K562 (cell line): Measurements from ENCODE around the gene RBM19. TPM values are rescaled to one million over a fixed set of nuclear protein-coding genes. Genes with fewer than 3 reads are reported as not detected.

Experiments used
- ATAC-seq: fragments of 200-7000 bp; cut with Tn5 transposase; 3 replicates; pipeline ENCODE4 v1.9.1; 2020; ENCODE audit warnings: moderate library complexity
- BruUV-seq: library from RNA; stranded (reverse); fragments of 400-500 nt; replicated peaks from 2 replicates; lab custom pipeline; 2021; lab: Mats Ljungman, UMichigan
- CTCF ChIA-PET: fragments of 300-600 bp; formaldehyde crosslinking; extraction: SDS; loops from one replicate; lab custom pipeline; 2021; ENCODE audit warnings: low intra/inter-chr PET ratio; lab: Yijun Ruan, JAX
- POLR2A ChIA-PET: fragments of 300-600, 350-650 bp; sonication (Branson Sonifier 250); formaldehyde crosslinking; extraction: SDS; loops from one replicate; lab custom pipeline; 2021; ENCODE audit warnings: antibody characterized with exemption, inconsistent platforms; lab: Yijun Ruan, JAX
- DNase-seq, 4 experiments: peaks; one replicate each; pipeline versions ENCODE4 v3.0.0 to v3.0.0-alpha.2; 2011 to 2018; ENCODE audit warnings: low spot score in 3 of 4, mixed read lengths in 3 of 4; ENCODE audit errors: extremely low read depth in 1 of 4
- FAIRE-seq: peaks from 2 replicates; lab custom pipeline; 2011; peaks lifted over from hg19 to GRCh38; lab: Jason Lieb, UNC
- H2AFZ ChIP-seq: 2 replicates; pipeline ENCODE4 v1.6.0; 2011; ENCODE audit warnings: low read depth, low read length, control low read depth, inconsistent platforms
- H3K27ac ChIP-seq: fragments of 200-600 bp; 3 replicates; pipeline ENCODE4 v1.8.0; 2011; ENCODE audit warnings: low read depth, mild to moderate bottlenecking, control low read depth, inconsistent platforms, low read length, moderate library complexity, mixed read lengths; ENCODE audit errors: extremely low read depth
- H3K27me3 ChIP-seq, 2 experiments: fragments of 300-600 bp in 1 of 2; 2 replicates in 1 of 2; 3 replicates in 1 of 2; pipeline versions ENCODE4 v1.6.0 to v1.8.0; 2011; ENCODE audit warnings: inconsistent platforms in 2 of 2, low read length in 2 of 2, mild to moderate bottlenecking in 1 of 2, mixed read lengths in 1 of 2, moderate library complexity in 1 of 2; ENCODE audit not compliant: control insufficient read depth in 2 of 2, insufficient read depth in 2 of 2
- H3K36me3 ChIP-seq: fragments of 300-600 bp; 3 replicates; pipeline ENCODE4 v1.8.0; 2011; ENCODE audit warnings: mild to moderate bottlenecking, low read length, inconsistent platforms; ENCODE audit not compliant: control insufficient read depth, insufficient read depth
- H3K4me1 ChIP-seq, 2 experiments: fragments of 200-600 bp in 1 of 2; replicated peaks in 1 of 2; 2 replicates in 1 of 2; 3 replicates in 1 of 2; pipeline versions ENCODE4 v1.5.1 to v1.8.0; 2011; ENCODE audit warnings: inconsistent platforms in 2 of 2, low read length in 2 of 2, mild to moderate bottlenecking in 1 of 2, mixed read lengths in 1 of 2, moderate library complexity in 1 of 2; ENCODE audit not compliant: control insufficient read depth in 2 of 2, insufficient read depth in 2 of 2
- H3K4me2 ChIP-seq: 2 replicates; pipeline ENCODE4 v1.6.1; 2011; ENCODE audit warnings: low read length, control low read depth, inconsistent platforms, mixed read lengths; ENCODE audit not compliant: insufficient read depth
- H3K4me3 ChIP-seq: fragments of 200-600 bp; sonication (generic), shearing (Covaris generic); 2 replicates; pipeline ENCODE4 v1.5.1; 2016; ENCODE audit warnings: control low read depth, inconsistent platforms
- H3K79me2 ChIP-seq: fragments of 200-600 bp; 3 replicates; pipeline ENCODE4 v1.8.0; 2011; ENCODE audit warnings: low read length, inconsistent platforms; ENCODE audit not compliant: control insufficient read depth, insufficient read depth
- H3K9ac ChIP-seq, 2 experiments: 2 replicates each; pipeline versions ENCODE4 v1.6.0 to v1.6.1; 2011; ENCODE audit warnings: low read depth in 2 of 2, low read length in 2 of 2, control low read depth in 1 of 2, inconsistent platforms in 1 of 2, mild to moderate bottlenecking in 1 of 2, mixed read lengths in 1 of 2; ENCODE audit not compliant: insufficient read depth in 1 of 2
- H3K9me1 ChIP-seq: one replicate; pipeline ENCODE4 v1.6.0; 2011; ENCODE audit warnings: inconsistent platforms, mild to moderate bottlenecking, low read length, moderate library complexity; ENCODE audit not compliant: control insufficient read depth, insufficient read depth
- H3K9me3 ChIP-seq: replicated peaks from 2 replicates; pipeline ENCODE4 v1.5.1; 2011; ENCODE audit warnings: low read depth, low read length, inconsistent platforms; ENCODE audit not compliant: control insufficient read depth, insufficient read depth
- H4K20me1 ChIP-seq: replicated peaks from 2 replicates; pipeline ENCODE4 v1.6.1; 2011; ENCODE audit warnings: low read length, inconsistent platforms, mixed read lengths; ENCODE audit not compliant: control insufficient read depth, insufficient read depth
- FOXA1 ChIP-seq: fragments of 450-650 bp; IDR thresholded peaks from 2 replicates; pipeline ENCODE4 v1.6.1; 2016; ENCODE audit warnings: mild to moderate bottlenecking, borderline replicate concordance
- GTF3C2 ChIP-seq: IDR thresholded peaks from 3 replicates; pipeline ENCODE4 v1.6.1; 2011; ENCODE audit warnings: borderline replicate concordance, mild to moderate bottlenecking, moderate library complexity; ENCODE audit not compliant: insufficient read length; ENCODE audit errors: extremely low read depth
- MAX ChIP-seq: sonication (generic); formaldehyde crosslinking; IDR thresholded peaks from 2 replicates; pipeline ENCODE4 v1.9.0; 2022; ENCODE audit warnings: mild to moderate bottlenecking, missing genetic modification reagents
- MITF ChIP-seq: IDR thresholded peaks from 2 replicates; pipeline ENCODE4 v1.6.1; 2014; ENCODE audit warnings: antibody characterized with exemption
- MYC ChIP-seq, 2 experiments: fragments of 250-450 bp in 1 of 2; sonication (Bioruptor Pico) in 1 of 2; IDR thresholded peaks; 2 replicates each; pipeline versions ENCODE4 v1.5.1 to v1.6.1; 2012 to 2021; ENCODE audit warnings: low read depth in 2 of 2, borderline replicate concordance in 1 of 2, improper control_type of control experiment in 1 of 2, low read length in 1 of 2, mild to moderate bottlenecking in 1 of 2, moderate library complexity in 1 of 2
- NFYB ChIP-seq: IDR thresholded peaks from 2 replicates; pipeline ENCODE4 v1.6.1; 2011; ENCODE audit warnings: mild to moderate bottlenecking, moderate library complexity; ENCODE audit not compliant: insufficient read length; ENCODE audit errors: extremely low read depth
- PHF20 ChIP-seq: fragments of 450-650 bp; IDR thresholded peaks from 2 replicates; pipeline ENCODE4 v1.6.1; 2018; ENCODE audit not compliant: partially characterized antibody
- PRPF4 ChIP-seq: fragments of 200-400 bp; formaldehyde crosslinking; IDR thresholded peaks from one replicate; pipeline ENCODE4 v1.6.1; 2017; ENCODE audit warnings: low read length, low read depth, mild to moderate bottlenecking; ENCODE audit not compliant: insufficient read depth, poor library complexity, severe bottlenecking
- SMC3 ChIP-seq: conservative IDR thresholded peaks from 2 replicates; pipeline ENCODE4 v1.6.1; 2011; ENCODE audit warnings: low read depth, low read length, improper control_type of control experiment; ENCODE audit not compliant: insufficient read depth
- ZNF24 ChIP-seq: fragments of 450-650 bp; IDR thresholded peaks from 2 replicates; pipeline ENCODE4 v1.6.1; 2016
- ZNF696 ChIP-seq: fragments of 250-450 bp; sonication (Bioruptor Pico); conservative IDR thresholded peaks from 2 replicates; pipeline ENCODE4 v1.4.0; 2020; ENCODE audit warnings: mild to moderate bottlenecking, moderate library complexity
- WGBS: fragments of 100-300 bp; shearing (Covaris generic); methylation state at CpG from one replicate; pipeline ENCODE4 v1.1.6; 2016; ENCODE audit warnings: low coverage, mixed read lengths; ENCODE audit not compliant: insufficient coverage; ENCODE audit errors: missing lambda C conversion rate; 5-methylcytosine and 5-hydroxymethylcytosine counted together
- in situ Hi-C: fragments of 300-500 bp; cut with MboI; formaldehyde crosslinking; loops from 4 replicates; pipeline ENCODE4 v1.15.0; 2018; ENCODE audit warnings: inconsistent platforms, mixed read lengths
- intact Hi-C: fragments of 100-400 bp; cut with micrococcal nuclease; formaldehyde crosslinking; loops from 2 replicates; pipeline ENCODE4 v1.14.2; 2022
- polyA plus RNA-seq, 8 experiments: library from polyadenylated mRNA; depleted of rRNA in 4 of 8; stranded (reverse) in 5 of 8; unstranded in 3 of 8; fragments of >200 nt; fragmentation: Nextera tagmentation in 2 of 8; fragmentation: Illumina TruSeq in 1 of 8; extraction: Ambion mirVana in 2 of 8; extraction: Trizol in 1 of 8; gene quantifications; 2 replicates each; pipeline versions ENCODE4 v1.2.1 to v1.2.3, GENCODE V29; 2011 to 2014; ENCODE audit warnings: inconsistent platforms in 1 of 8, missing spikeins in 1 of 8
- total RNA-seq, 7 experiments: library from RNA; depleted of rRNA in 6 of 7; stranded (reverse); fragments of >200 nt in 6 of 7; fragmentation: Illumina TruSeq in 2 of 7; extraction: Trizol in 2 of 7; gene quantifications; 2 replicates each; pipeline versions ENCODE4 v1.2.1 to v1.2.3, GENCODE V29; 2011 to 2021; ENCODE audit warnings: low replicate concordance in 1 of 7
- TF ChIP-seq, protein P1 (sequence below), 3 experiments: IDR thresholded peaks in 2 of 3; conservative IDR thresholded peaks in 1 of 3; 2 replicates each; pipeline ENCODE4 v1.5.1; 2011 to 2012; ENCODE audit warnings: low read length in 3 of 3, mild to moderate bottlenecking in 3 of 3, control low read depth in 2 of 3, improper control_type of control experiment in 1 of 3, inconsistent platforms in 1 of 3, low read depth in 1 of 3, mixed read lengths in 1 of 3, moderate library complexity in 1 of 3; ENCODE audit not compliant: insufficient read depth in 2 of 3

Gene RBM19
- total and polyA plus RNA-seq, 9 of the 15 experiments (the other 6 are each of a cell fraction or from before 2014, with no cell fraction given) = 16.0 to 58.4 (median 37.9) TPM

DNA sequence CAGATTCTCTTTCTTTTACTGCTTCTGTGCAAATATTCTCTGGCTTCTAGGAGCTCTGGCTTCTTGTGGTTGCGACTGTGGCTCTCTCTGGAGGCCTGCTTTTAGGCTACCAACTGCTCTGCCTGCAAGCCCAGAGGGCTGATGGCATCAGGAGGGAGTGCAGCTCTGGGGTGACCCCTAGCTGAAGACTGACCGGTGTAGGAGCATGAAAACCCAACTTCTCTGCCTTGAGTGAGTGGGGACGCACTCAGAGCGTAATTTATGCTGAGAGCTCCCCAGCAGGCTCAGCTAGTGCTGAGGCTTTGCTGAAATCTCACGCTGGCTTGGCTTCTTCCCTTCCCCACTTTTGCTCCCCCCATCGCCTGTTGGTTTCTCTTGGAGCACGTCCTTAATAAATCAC lies 29.9 kb upstream of the RBM19 start (continued):
- TF ChIP-seq, protein P1, sequence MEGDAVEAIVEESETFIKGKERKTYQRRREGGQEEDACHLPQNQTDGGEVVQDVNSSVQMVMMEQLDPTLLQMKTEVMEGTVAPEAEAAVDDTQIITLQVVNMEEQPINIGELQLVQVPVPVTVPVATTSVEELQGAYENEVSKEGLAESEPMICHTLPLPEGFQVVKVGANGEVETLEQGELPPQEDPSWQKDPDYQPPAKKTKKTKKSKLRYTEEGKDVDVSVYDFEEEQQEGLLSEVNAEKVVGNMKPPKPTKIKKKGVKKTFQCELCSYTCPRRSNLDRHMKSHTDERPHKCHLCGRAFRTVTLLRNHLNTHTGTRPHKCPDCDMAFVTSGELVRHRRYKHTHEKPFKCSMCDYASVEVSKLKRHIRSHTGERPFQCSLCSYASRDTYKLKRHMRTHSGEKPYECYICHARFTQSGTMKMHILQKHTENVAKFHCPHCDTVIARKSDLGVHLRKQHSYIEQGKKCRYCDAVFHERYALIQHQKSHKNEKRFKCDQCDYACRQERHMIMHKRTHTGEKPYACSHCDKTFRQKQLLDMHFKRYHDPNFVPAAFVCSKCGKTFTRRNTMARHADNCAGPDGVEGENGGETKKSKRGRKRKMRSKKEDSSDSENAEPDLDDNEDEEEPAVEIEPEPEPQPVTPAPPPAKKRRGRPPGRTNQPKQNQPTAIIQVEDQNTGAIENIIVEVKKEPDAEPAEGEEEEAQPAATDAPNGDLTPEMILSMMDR (IDR thresholded peaks at IDR 0.05 in 2 of 3, conservative IDR thresholded peaks at IDR 0.05 in 1 of 3; ENCODE audit: insufficient read depth in 2 of 3, low read depth in 1 of 3, low read length in 3 of 3) = peak in 2 of 3 experiments; percentile 37 to 42; a peak in 2 of 6 replicates
- TF ChIP-seq MITF (no peak), MAX (CRISPR knock-in tag) (no peak), PHF20 (no peak), NFYB (no peak)

DNA sequence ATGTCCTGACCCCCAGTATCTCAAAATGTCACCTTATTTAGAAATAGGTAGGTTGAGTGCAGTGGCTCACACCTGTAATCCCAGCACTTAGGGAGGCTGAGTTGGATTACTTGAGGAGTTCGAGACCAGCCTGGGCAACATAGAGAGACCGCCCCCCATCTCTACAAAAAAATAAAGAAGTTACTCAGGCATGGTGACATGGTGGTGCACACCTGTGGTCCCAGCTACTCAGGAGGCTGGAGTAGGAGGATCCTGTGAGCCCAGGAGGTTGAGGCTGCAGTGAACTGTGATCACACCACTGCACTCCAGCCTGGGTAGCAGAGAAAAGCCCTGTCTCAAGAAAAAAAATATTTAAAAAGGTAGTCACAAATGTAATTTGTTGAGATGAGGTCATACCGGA lies 27.9 kb upstream of the RBM19 start:
- H3K79me2 ChIP-seq = no peaks in the 10 kb centered on the region
- no peaks in the 10 kb centered on the region; the same call in 1 of the 2 replicates for H4K20me1 ChIP-seq
- peaks cover 0 to 15% of the 10 kb centered on the region in 2 experiments; a peak in 2 of 5 replicates for H3K27me3 ChIP-seq
- ATAC-seq (no peak), FAIRE-seq (no peak), DNase-seq (no peak)
- H3K36me3 ChIP-seq = no peaks in the 10 kb centered on the region
- no peak for TF ChIP-seq ZNF24
- no peak for TF ChIP-seq ZNF696
- no peak for TF ChIP-seq MYC (IDR thresholded peaks at IDR 0.05; ENCODE audit: low read depth, low read length)
- TF ChIP-seq MYC (CRISPR knock-in tag; IDR thresholded peaks at IDR 0.05; ENCODE audit: borderline replicate concordance, low read depth) = no peak
- no peak for TF ChIP-seq GTF3C2
- no peak for TF ChIP-seq PRPF4
- TF ChIP-seq FOXA1 = no peak
- no peak for TF ChIP-seq SMC3
- BruUV-seq = no TSS peak
- H2AFZ ChIP-seq = no peak overlapping the region
- H3K4me1 ChIP-seq = no peaks in the 10 kb centered on the region
- H3K9me3 ChIP-seq = 0 out of 2 replicates have a peak, but pooled peaks cover 1% of the 10 kb centered on the region
- CTCF ChIA-PET = no interaction called here
- H3K4me3 ChIP-seq = no peak overlapping the region
- intact Hi-C loops (no loop called here), in situ Hi-C loops (loop anchor here (25.0 kb wide), 2 partner anchors 1768 to 1943 kb away; no protein-coding TSS in a partner anchor)
- POLR2A ChIA-PET = no interaction called here
- H3K27ac ChIP-seq = no peak overlapping the region
- no peak overlapping the region for H3K9ac ChIP-seq
- H3K9me1 ChIP-seq = no peaks in the 10 kb centered on the region
- H3K4me2 ChIP-seq = no peak overlapping the region
- WGBS = 0% methylated on average over 2 of the region's 3 CpGs
